ENCODE measurements around the gene DTWD1.

Gene DTWD1

GRCh38 chr15:49650676-49651075 lies 29.8 kb downstream of the DTWD1 start:
- Histone ChIP-seq H3K79me1 (replicated peaks; ENCODE audit: low read length, poor library complexity, severe bottlenecking) (no peaks in the 10 kb centered on the region), H3K9ac (ENCODE audit: low read length) (no peak overlapping the region), H3K18ac (ENCODE audit: low read depth in 1 of 2, low read length in 2 of 2) (no peak overlapping the region), H4K8ac (ENCODE audit: low read length) (no peak overlapping the region), H2BK5ac (ENCODE audit: low read depth, low read length, poor library complexity, severe bottlenecking) (no peak overlapping the region), H4K91ac (ENCODE audit: low read length) (no peak overlapping the region), H2BK12ac (ENCODE audit: low read length in 2 of 2) (no peak overlapping the region), H2BK15ac (ENCODE audit: low read depth, poor library complexity, severe bottlenecking) (no peak overlapping the region), H3K4me1 (ENCODE audit: control insufficient read depth, insufficient read depth, low read depth, low read length) (peaks cover 1% of the 10 kb centered on the region), H3K27ac (ENCODE audit: low read length, poor library complexity, severe bottlenecking) (no peak overlapping the region), H3K9me3 (ENCODE audit: control insufficient read depth, low read length) (peaks cover 43% of the 10 kb centered on the region), H3K4me2 (ENCODE audit: low read length, poor library complexity, severe bottlenecking) (no peak overlapping the region), H3K23ac (ENCODE audit: low read length in 2 of 2) (no peak overlapping the region), H3K4me3 (ENCODE audit: insufficient read depth in 1 of 2, low read depth in 1 of 2, low read length in 2 of 2) (no peak overlapping the region), H2AFZ (ENCODE audit: low read depth, low read length) (no peak overlapping the region), H2AK5ac (ENCODE audit: low read length, severe bottlenecking) (no peak overlapping the region), H3K4ac (ENCODE audit: low read depth in 1 of 2, low read length in 2 of 2) (no peak overlapping the region), H3K14ac (ENCODE audit: low read length in 2 of 2) (no peak overlapping the region), H2BK120ac (ENCODE audit: low read depth, low read length) (no peak overlapping the region), H3K36me3 (ENCODE audit: control insufficient read depth in 1 of 2, insufficient read depth in 2 of 2, low read depth in 1 of 2, low read length in 2 of 2) (peaks cover 0 to 24% of the 10 kb centered on the region in 2 experiments), H3K27me3 (ENCODE audit: control insufficient read depth in 1 of 2, insufficient read depth in 1 of 2, low read length in 2 of 2) (no peaks in the 10 kb centered on the region)
- WGBS: 79% methylated on average over 2 of the region's 2 CpGs
- no peak for DNase-seq

GRCh38 chr15:49652922-49653321 lies 32.1 kb downstream of the DTWD1 start:
- WGBS: 100% methylated on average over 1 of the region's 1 CpG
- H3K9ac ChIP-seq (ENCODE audit: low read length): no peak overlapping the region
- H2BK15ac ChIP-seq (ENCODE audit: low read depth, poor library complexity, severe bottlenecking): no peak overlapping the region
- no peak overlapping the region for H2AFZ ChIP-seq (ENCODE audit: low read depth, low read length)
- H3K27ac ChIP-seq (ENCODE audit: low read length, poor library complexity, severe bottlenecking): no peak overlapping the region
- no peak overlapping the region for H3K4ac ChIP-seq (ENCODE audit: low read depth in 1 of 2, low read length in 2 of 2)
- no peak overlapping the region for H3K14ac ChIP-seq (ENCODE audit: low read length in 2 of 2)
- no peak overlapping the region for H2BK5ac ChIP-seq (ENCODE audit: low read depth, low read length, poor library complexity, severe bottlenecking)
- no peak overlapping the region for H4K91ac ChIP-seq (ENCODE audit: low read length)
- H3K4me1 ChIP-seq (ENCODE audit: control insufficient read depth, insufficient read depth, low read depth, low read length): no peaks in the 10 kb centered on the region
- H2BK12ac ChIP-seq (ENCODE audit: low read length in 2 of 2): no peak overlapping the region
- no peak overlapping the region for H3K4me2 ChIP-seq (ENCODE audit: low read length, poor library complexity, severe bottlenecking)
- H3K23ac ChIP-seq (ENCODE audit: low read length in 2 of 2): no peak overlapping the region
- no peak overlapping the region for H4K8ac ChIP-seq (ENCODE audit: low read length)
- H3K36me3 ChIP-seq (ENCODE audit: control insufficient read depth in 1 of 2, insufficient read depth in 2 of 2, low read depth in 1 of 2, low read length in 2 of 2): peaks cover 0 to 4% of the 10 kb centered on the region in 2 experiments
- H2AK5ac ChIP-seq (ENCODE audit: low read length, severe bottlenecking): no peak overlapping the region
- H3K18ac ChIP-seq (ENCODE audit: low read depth in 1 of 2, low read length in 2 of 2): no peak overlapping the region
- H3K79me1 ChIP-seq (replicated peaks; ENCODE audit: low read length, poor library complexity, severe bottlenecking): no peaks in the 10 kb centered on the region
- H3K4me3 ChIP-seq (ENCODE audit: insufficient read depth in 1 of 2, low read depth in 1 of 2, low read length in 2 of 2): no peak overlapping the region
- DNase-seq: no peak
- peaks cover 44% of the 10 kb centered on the region for H3K9me3 ChIP-seq (ENCODE audit: control insufficient read depth, low read length)
- no peak overlapping the region for H2BK120ac ChIP-seq (ENCODE audit: low read depth, low read length)
- H3K27me3 ChIP-seq (ENCODE audit: control insufficient read depth in 1 of 2, insufficient read depth in 1 of 2, low read length in 2 of 2): no peaks in the 10 kb centered on the region

- H2BK120ac ChIP-seq (ENCODE audit: low read depth, low read length): no peak overlapping the region
- no peaks in the 10 kb centered on the region for H3K36me3 ChIP-seq (ENCODE audit: control insufficient read depth in 1 of 2, insufficient read depth in 2 of 2, low read depth in 1 of 2, low read length in 2 of 2)
- no peak overlapping the region for H3K18ac ChIP-seq (ENCODE audit: low read depth in 1 of 2, low read length in 2 of 2)
- no peak overlapping the region for H4K91ac ChIP-seq (ENCODE audit: low read length)
- no peak overlapping the region for H3K27ac ChIP-seq (ENCODE audit: low read length, poor library complexity, severe bottlenecking)
- DNase-seq: no peak
- H3K9me3 ChIP-seq (ENCODE audit: control insufficient read depth, low read length): peaks cover 41% of the 10 kb centered on the region
- no peak overlapping the region for H3K23ac ChIP-seq (ENCODE audit: low read length in 2 of 2)
- no peak overlapping the region for H3K9ac ChIP-seq (ENCODE audit: low read length)
- 100% methylated on average over 1 of the region's 1 CpG for WGBS
- H3K79me1 ChIP-seq (replicated peaks; ENCODE audit: low read length, poor library complexity, severe bottlenecking): no peaks in the 10 kb centered on the region
- H2AK5ac ChIP-seq (ENCODE audit: low read length, severe bottlenecking): no peak overlapping the region
- no peaks in the 10 kb centered on the region for H3K4me1 ChIP-seq (ENCODE audit: control insufficient read depth, insufficient read depth, low read depth, low read length)
- no peak overlapping the region for H2BK15ac ChIP-seq (ENCODE audit: low read depth, poor library complexity, severe bottlenecking)
- no peak overlapping the region for H2AFZ ChIP-seq (ENCODE audit: low read depth, low read length)
- H3K4ac ChIP-seq (ENCODE audit: low read depth in 1 of 2, low read length in 2 of 2): no peak overlapping the region
- H3K27me3 ChIP-seq (ENCODE audit: control insufficient read depth in 1 of 2, insufficient read depth in 1 of 2, low read length in 2 of 2): no peaks in the 10 kb centered on the region
- H3K14ac ChIP-seq (ENCODE audit: low read length in 2 of 2): no peak overlapping the region
- H2BK5ac ChIP-seq (ENCODE audit: low read depth, low read length, poor library complexity, severe bottlenecking): no peak overlapping the region
- no peak overlapping the region for H2BK12ac ChIP-seq (ENCODE audit: low read length in 2 of 2)
- no peak overlapping the region for H4K8ac ChIP-seq (ENCODE audit: low read length)
- H3K4me2 ChIP-seq (ENCODE audit: low read length, poor library complexity, severe bottlenecking): no peak overlapping the region
- no peak overlapping the region for H3K4me3 ChIP-seq (ENCODE audit: insufficient read depth in 1 of 2, low read depth in 1 of 2, low read length in 2 of 2)
Observed at GRCh38 chr15:49656734-49657133, 35.9 kb downstream of the DTWD1 start.

GRCh38 chr15:49664716-49665115 lies 43.9 kb downstream of the DTWD1 start:
- DNase-seq: no peak
- H3K79me1 ChIP-seq (replicated peaks; ENCODE audit: low read length, poor library complexity, severe bottlenecking): no peaks in the 10 kb centered on the region
- H2BK5ac ChIP-seq (ENCODE audit: low read depth, low read length, poor library complexity, severe bottlenecking): no peak overlapping the region
- H2BK15ac ChIP-seq (ENCODE audit: low read depth, poor library complexity, severe bottlenecking): no peak overlapping the region
- no peak overlapping the region for H3K4me3 ChIP-seq (ENCODE audit: insufficient read depth in 1 of 2, low read depth in 1 of 2, low read length in 2 of 2)
- no peaks in the 10 kb centered on the region for H3K4me1 ChIP-seq (ENCODE audit: control insufficient read depth, insufficient read depth, low read depth, low read length)
- no peak overlapping the region for H4K8ac ChIP-seq (ENCODE audit: low read length)
- H3K27ac ChIP-seq (ENCODE audit: low read length, poor library complexity, severe bottlenecking): no peak overlapping the region
- no peak overlapping the region for H2AK5ac ChIP-seq (ENCODE audit: low read length, severe bottlenecking)
- H2AFZ ChIP-seq (ENCODE audit: low read depth, low read length): no peak overlapping the region
- no peak overlapping the region for H3K14ac ChIP-seq (ENCODE audit: low read length in 2 of 2)
- H3K18ac ChIP-seq (ENCODE audit: low read depth in 1 of 2, low read length in 2 of 2): no peak overlapping the region
- H4K91ac ChIP-seq (ENCODE audit: low read length): no peak overlapping the region
- H3K9me3 ChIP-seq (ENCODE audit: control insufficient read depth, low read length): no peaks in the 10 kb centered on the region
- no CpG with 5 or more reads among the region's 1 CpG for WGBS
- H3K4me2 ChIP-seq (ENCODE audit: low read length, poor library complexity, severe bottlenecking): no peak overlapping the region
- no peak overlapping the region for H3K4ac ChIP-seq (ENCODE audit: low read depth in 1 of 2, low read length in 2 of 2)
- H3K36me3 ChIP-seq (ENCODE audit: control insufficient read depth in 1 of 2, insufficient read depth in 2 of 2, low read depth in 1 of 2, low read length in 2 of 2): no peaks in the 10 kb centered on the region
- no peak overlapping the region for H3K23ac ChIP-seq (ENCODE audit: low read length in 2 of 2)
- H3K27me3 ChIP-seq (ENCODE audit: control insufficient read depth in 1 of 2, insufficient read depth in 1 of 2, low read length in 2 of 2): no peaks in the 10 kb centered on the region
- no peak overlapping the region for H3K9ac ChIP-seq (ENCODE audit: low read length)
- H2BK120ac ChIP-seq (ENCODE audit: low read depth, low read length): no peak overlapping the region
- H2BK12ac ChIP-seq (ENCODE audit: low read length in 2 of 2): no peak overlapping the region
